Astrocyte (in vitro differentiated cells and primary cell): ENCODE measurements around the gene ATN1.

Experiments
- CTCF ChIP-seq: IDR thresholded peaks from 2 replicates; pipeline ENCODE4 v1.5.1; 2011; ENCODE audit warnings: low read depth, mild to moderate bottlenecking, inconsistent platforms, low read length, moderate library complexity; ENCODE audit not compliant: insufficient read depth
- EZH2 ChIP-seq: IDR thresholded peaks from 2 replicates; pipeline ENCODE4 v1.6.1; 2012; ENCODE audit warnings: mild to moderate bottlenecking, low read length, inconsistent platforms; ENCODE audit not compliant: insufficient read depth

- TF ChIP-seq CTCF: no peak
- TF ChIP-seq EZH2: no peak
Observed at GRCh38 chr12:6884539-6884938, 43.2 kb upstream of the ATN1 start.
